BJ (cell line): ENCODE results near the gene EDA. TPM values are rescaled to one million over a fixed set of nuclear protein-coding genes. Genes with fewer than 3 reads are reported as not detected.
"Not testable (repeated sequence)": the region's sequence is repeated elsewhere in the genome, so short reads cannot be mapped to it uniquely, and the experiment has no call there.

Source experiments
- CTCF ChIA-PET: fragments of 350-600 bp; formaldehyde crosslinking; extraction: SDS; loops from one replicate; lab custom pipeline; 2021; ENCODE audit warnings: antibody characterized with exemption, inconsistent platforms; lab: Yijun Ruan, JAX
- POLR2A ChIA-PET: fragments of 300-600 bp; sonication (Branson Sonifier 250); formaldehyde crosslinking; extraction: SDS; loops from one replicate; lab custom pipeline; 2021; ENCODE audit warnings: antibody characterized with exemption; lab: Charles Lee
- DNase-seq: peaks from one replicate; pipeline ENCODE4 v3.0.0-alpha.2; 2011; ENCODE audit warnings: low read depth
- H3K27me3 ChIP-seq: 2 replicates; pipeline ENCODE4 v1.6.0; 2011; ENCODE audit warnings: low read length; ENCODE audit not compliant: control insufficient read depth, insufficient read depth
- H3K36me3 ChIP-seq: 2 replicates; pipeline ENCODE4 v1.5.1; 2011; ENCODE audit warnings: low read length; ENCODE audit not compliant: control insufficient read depth, insufficient read depth
- H3K4me3 ChIP-seq: 2 replicates; pipeline ENCODE4 v1.5.1; 2011; ENCODE audit warnings: low read depth, mild to moderate bottlenecking, control low read depth, low read length
- polyA plus RNA-seq: library from polyadenylated mRNA; depleted of rRNA; stranded (reverse); fragments of >200 nt; gene quantifications from 2 replicates; pipeline ENCODE4 v1.2.3, GENCODE V29; 2011
- TF ChIP-seq, protein P1 (sequence below): IDR thresholded peaks from 2 replicates; pipeline ENCODE4 v1.5.1; 2011; ENCODE audit warnings: low read depth, mild to moderate bottlenecking, control low read depth, inconsistent platforms, low read length, moderate library complexity; ENCODE audit not compliant: insufficient read depth

Gene EDA
- polyA plus RNA-seq, 1 experiment: 0.06 TPM

DNA sequence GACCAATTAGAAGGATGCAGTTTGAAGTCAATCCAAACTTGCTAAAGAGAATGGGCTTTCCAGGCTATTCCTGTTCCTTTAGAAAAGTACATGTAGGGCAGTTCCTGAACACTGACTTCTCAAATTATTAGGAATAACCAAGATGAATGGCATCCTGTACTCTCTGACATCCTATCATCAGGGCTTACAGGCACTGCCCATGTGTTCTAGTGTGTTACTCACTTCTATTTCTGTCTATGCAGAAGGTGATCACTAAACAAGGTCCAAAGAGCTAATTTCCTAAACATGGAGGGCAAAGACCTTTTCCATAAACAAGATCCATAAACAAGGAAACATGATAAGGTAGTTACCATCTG, 380.2 kb downstream of the EDA start:
- Histone ChIP-seq H3K27me3 (no peaks in the 10 kb centered on the region), H3K36me3 (no peaks in the 10 kb centered on the region), H3K4me3 (no peak overlapping the region)
- DNase-seq: no peak
- POLR2A ChIA-PET: no interaction called here
- TF ChIP-seq, protein P1, sequence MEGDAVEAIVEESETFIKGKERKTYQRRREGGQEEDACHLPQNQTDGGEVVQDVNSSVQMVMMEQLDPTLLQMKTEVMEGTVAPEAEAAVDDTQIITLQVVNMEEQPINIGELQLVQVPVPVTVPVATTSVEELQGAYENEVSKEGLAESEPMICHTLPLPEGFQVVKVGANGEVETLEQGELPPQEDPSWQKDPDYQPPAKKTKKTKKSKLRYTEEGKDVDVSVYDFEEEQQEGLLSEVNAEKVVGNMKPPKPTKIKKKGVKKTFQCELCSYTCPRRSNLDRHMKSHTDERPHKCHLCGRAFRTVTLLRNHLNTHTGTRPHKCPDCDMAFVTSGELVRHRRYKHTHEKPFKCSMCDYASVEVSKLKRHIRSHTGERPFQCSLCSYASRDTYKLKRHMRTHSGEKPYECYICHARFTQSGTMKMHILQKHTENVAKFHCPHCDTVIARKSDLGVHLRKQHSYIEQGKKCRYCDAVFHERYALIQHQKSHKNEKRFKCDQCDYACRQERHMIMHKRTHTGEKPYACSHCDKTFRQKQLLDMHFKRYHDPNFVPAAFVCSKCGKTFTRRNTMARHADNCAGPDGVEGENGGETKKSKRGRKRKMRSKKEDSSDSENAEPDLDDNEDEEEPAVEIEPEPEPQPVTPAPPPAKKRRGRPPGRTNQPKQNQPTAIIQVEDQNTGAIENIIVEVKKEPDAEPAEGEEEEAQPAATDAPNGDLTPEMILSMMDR: no peak
- CTCF ChIA-PET: no interaction called here

DNA sequence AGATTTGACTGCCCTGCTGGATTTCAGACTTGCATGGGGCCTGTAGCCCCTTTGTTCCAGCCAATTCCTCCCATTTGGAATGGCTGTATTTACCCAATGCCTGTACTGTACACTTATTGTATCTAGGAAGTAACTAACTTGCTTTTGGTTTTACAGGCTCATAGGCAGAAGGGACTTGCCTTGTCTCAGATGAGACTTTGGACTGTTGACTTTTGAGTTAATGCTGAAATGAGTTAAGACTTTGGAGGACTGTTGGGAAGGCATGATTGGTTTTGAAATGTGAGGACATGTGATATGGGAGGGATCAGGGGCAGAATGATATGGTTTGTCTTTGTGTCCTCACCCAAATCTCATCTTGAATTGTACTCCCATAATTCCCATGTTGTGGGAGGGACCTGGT, 382.4 kb downstream of the EDA start:
- DNase-seq, H3K4me3 ChIP-seq, CTCF ChIA-PET, H3K27me3 ChIP-seq, POLR2A ChIA-PET, H3K36me3 ChIP-seq: not testable (repeated sequence)

DNA sequence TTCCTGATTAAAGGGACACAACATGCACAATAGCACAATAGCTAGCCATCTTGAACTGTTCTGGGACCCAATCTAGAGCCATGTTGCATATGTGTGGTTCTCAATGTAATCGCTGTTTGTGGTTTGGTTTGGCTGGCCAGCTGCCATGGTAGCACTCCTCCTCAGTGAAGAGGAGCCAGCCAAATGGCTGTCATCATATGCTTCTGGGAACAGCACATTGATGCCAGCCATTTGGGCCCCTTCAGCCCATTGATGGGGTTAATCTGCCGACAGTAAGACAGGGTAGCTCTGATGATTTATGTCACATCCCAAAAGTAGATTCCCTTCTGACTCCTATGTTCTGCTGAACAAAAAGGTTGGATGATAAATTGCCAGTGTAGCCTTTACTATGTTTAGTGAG, 385.4 kb downstream of the EDA start:
- Histone ChIP-seq H3K36me3 (no peaks in the 10 kb centered on the region), H3K4me3 (no peak overlapping the region), H3K27me3 (no peaks in the 10 kb centered on the region)
- ChIA-PET POLR2A (no interaction called here), CTCF (no interaction called here)
- no peak for DNase-seq
- TF ChIP-seq, protein P1: no peak

DNA sequence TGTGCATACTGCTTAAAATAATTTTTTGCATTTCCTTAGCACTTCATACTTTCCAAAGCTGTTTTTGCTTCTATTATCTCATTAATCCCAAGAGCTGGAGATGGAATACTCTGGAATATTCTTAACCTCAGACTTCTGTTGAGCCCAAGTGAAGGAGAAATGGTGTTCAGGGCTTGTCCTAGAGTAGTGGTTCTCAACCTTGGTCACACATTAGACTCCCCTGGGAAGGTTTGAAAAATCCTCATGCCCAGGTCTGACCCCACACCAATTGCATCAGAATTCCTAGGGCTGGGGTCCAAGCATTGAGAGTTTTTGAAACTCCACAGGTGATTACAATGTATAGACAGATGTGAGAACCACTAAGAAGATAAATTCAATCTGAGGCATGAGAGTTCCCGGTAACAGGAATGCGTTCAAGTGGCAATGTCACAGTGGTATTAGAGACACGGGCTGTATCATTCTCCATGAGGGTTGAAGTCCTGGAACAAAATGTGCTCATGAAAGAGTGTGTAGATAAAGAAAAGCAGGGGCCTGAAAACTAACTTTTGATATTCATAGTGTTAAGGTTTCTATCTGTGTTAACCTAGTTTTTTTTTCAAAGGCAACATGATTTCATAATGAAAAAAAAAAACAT, 385.9 kb downstream of the EDA start:
- DNase-seq: no peak

DNA sequence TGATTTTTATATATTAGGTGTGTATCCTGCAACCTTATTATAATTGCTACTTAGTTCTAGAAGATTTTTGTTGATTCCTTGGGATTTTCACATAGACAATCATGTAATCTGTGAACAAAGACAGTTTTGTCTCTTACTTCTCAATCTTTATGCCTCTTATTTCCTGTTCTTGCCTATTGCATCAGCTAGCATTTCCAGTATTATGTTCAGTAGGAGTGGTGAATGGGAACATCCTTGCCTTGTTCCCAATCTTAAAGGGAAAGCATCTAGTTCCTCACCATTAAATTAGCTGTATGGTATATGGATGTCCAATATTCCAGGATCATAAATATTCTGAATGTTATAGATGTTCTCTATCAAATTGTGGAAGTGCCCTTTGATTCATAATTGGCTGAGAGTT, 392.0 kb downstream of the EDA start:
- Histone ChIP-seq H3K4me3 (no peak overlapping the region), H3K27me3 (no peaks in the 10 kb centered on the region), H3K36me3 (no peaks in the 10 kb centered on the region)
- ChIA-PET POLR2A (no interaction called here), CTCF (no interaction called here)
- TF ChIP-seq, protein P1: no peak
- no peak for DNase-seq

More for the DNA sequence above, 385.9 kb downstream of the EDA start:
- TF ChIP-seq, protein P1: no peak
- Histone ChIP-seq H3K4me3 (no peak overlapping the region), H3K27me3 (no peaks in the 10 kb centered on the region), H3K36me3 (no peaks in the 10 kb centered on the region)
- POLR2A ChIA-PET: no interaction called here
- CTCF ChIA-PET: no interaction called here

DNA sequence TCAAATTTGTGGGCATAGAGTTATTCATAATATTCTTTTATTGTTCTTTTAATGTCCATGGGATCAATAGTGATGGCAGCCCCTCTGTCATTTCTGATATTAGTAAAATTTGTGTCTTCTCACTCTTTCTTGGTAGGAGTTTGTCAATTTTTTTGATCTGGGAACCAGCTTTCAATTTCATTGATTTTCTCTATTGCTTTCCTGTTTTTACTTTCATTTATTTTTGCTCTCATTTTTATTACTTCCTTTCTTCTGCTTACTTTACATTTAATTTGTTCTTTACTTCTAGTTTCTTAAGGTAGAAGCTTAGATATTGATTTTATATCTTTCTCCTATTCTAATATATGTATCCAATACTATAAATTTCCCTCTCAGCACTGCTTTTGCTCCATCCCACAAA, 393.1 kb downstream of the EDA start:
- no peak overlapping the region for H3K4me3 ChIP-seq
- no peaks in the 10 kb centered on the region for H3K27me3 ChIP-seq
- CTCF ChIA-PET: no interaction called here
- no peaks in the 10 kb centered on the region for H3K36me3 ChIP-seq
- POLR2A ChIA-PET: no interaction called here
- DNase-seq: no peak
- TF ChIP-seq, protein P1: no peak
